Measurements from ENCODE around the gene LRRC75A.

DNA sequence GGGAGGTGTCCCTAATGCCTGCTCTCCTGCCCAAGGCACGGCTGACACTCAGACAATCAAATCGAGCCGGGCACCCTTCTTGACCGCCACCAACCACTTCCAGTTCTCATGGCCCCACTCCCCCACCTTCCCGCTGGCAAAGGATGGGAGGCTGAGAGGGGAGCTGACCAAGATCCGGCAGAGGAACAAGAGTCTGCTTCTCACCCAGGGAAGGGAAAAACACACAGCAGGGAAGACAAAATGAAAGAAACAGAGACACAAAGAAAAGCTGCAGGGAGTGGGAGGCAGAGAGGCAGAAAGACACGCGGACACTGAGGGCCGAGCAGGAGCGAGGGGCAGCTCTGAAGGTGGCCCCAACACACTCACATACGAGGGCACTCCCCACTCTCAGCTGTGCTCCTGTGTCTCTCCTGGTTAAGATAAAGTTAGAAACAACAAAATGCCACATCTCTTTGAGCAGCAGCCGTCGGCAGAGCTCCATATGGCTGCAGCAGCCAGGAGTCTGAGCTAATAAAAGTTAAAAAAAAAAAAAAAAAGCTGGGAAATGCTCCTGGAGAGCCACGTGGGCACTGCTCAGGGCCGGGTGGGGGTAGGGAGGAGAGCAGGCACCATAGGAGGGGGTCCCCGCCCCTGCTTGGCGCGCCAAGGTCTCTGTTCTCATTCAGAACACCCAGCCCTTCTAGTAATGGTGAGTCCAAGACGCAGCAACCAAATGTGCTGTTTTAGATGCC, 7.4 kb downstream of the LRRC75A start:
- TF ChIP-seq CTCF (IDR thresholded peaks at IDR 0.05) = no peak
- TF ChIP-seq POLR2A (IDR thresholded peaks at IDR 0.05) = no peak
